Stimulated activated naive B cell treated with anti-CD40 and anti-IgM and Interleukin-4, amounts not matched to agents 10 μg/mL and 1 μg/mL and 100 μg/mL, for 72 hours (primary cell): ENCODE results near the gene IMMT.
"Not testable (repeated sequence)": the region's sequence is repeated elsewhere in the genome, so short reads cannot be mapped to it uniquely, and the experiment has no call there.

Experiments used
- ATAC-seq, 2 donors: fragments of 150-1000 bp; cut with Tn5 transposase; replicated peaks; 2 replicates each; pipeline ENCODE4 v1.10.0; 2021; ENCODE audit warnings: moderate library complexity in 1 of 2
- DNase-seq: peaks from one replicate; pipeline ENCODE4 v3.0.0; 2021
- H3K27ac Mint-ChIP-seq: one replicate; pipeline ENCODE4 v1.8.0; 2022; ENCODE audit warnings: mild to moderate bottlenecking, mixed read lengths
- H3K27me3 Mint-ChIP-seq, 2 donors: one replicate each; pipeline ENCODE4 v1.8.0; 2022; ENCODE audit warnings: mixed read lengths in 2 of 2
- H3K36me3 Mint-ChIP-seq, 2 donors: one replicate each; pipeline ENCODE4 v1.8.0; 2022; ENCODE audit warnings: mixed read lengths in 2 of 2, mild to moderate bottlenecking in 1 of 2
- H3K4me1 Mint-ChIP-seq, 2 donors: one replicate each; pipeline ENCODE4 v1.8.0; 2022; ENCODE audit warnings: mixed read lengths in 2 of 2, mild to moderate bottlenecking in 1 of 2
- H3K4me3 Mint-ChIP-seq, 2 donors: one replicate each; pipeline ENCODE4 v1.8.0; 2022; ENCODE audit warnings: mild to moderate bottlenecking in 2 of 2, mixed read lengths in 2 of 2, moderate library complexity in 1 of 2
- H3K9me3 Mint-ChIP-seq, 2 donors: one replicate each; pipeline ENCODE4 v1.8.0; 2022; ENCODE audit warnings: mixed read lengths in 2 of 2, mild to moderate bottlenecking in 1 of 2

IMMT gene

DNA sequence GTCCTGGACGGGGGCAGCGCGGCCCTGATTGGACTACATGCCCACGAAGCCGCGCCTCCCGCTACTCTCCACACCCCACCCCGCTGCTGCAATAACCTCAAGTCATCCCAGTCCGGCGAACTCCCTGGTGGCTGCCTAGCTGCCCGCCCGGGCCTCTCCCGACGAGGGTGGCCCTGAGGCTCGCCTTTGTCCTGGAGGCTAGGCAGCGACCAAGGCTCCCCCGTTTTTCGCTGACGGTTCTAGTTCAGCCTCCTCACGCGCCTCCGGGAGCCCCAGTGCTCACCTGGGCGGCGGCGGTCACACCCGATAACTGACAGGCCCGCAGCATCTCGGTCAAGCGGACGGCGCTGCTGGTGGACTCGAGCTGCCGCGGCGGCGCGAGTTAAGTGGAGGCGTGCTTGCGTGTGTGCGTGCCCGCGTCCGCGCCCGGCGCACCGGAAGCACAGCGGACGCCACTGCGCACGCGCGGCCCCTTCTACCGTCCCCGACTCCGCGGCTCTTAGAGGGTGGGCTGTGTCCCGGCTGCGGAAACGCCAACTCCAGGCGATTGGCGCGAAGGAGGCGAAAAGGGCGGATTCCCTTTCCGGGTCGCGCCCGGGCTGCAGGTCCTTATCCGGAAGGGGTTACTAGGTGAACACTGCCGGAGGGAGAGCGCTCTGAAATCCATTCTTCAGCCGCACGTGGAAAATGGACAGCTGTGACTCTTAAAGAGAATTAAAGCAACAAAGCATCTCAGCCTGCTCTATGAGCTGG, at the start of gene IMMT:
IMMT (minus strand) TSS at position 408 of the 753 bp plus-strand sequence; CDS start at position 328, 80 bp downstream.
- peak; percentile 91 to 93 for ATAC-seq

DNA sequence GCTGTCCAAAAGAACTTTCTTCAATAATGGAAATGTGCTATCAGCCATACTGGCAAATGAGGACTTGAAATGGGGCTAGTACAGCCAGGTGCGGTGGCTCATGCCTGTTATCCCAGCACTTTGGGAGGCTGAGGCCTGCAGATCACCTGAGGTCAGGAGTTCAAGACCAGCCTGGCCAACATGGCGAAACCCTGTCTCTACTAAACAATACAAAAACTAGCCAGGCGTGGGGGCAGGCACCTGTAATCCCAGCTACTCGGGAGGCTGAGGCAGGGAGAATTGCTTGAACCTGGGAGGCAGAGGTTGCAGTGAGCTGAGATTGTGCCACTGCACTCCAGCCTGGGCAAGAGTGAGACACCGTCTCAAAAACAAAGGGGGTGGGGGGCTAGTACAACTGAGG, 49.5 kb upstream of the IMMT start:
- H3K27me3 Mint-ChIP-seq, ATAC-seq, H3K4me3 Mint-ChIP-seq, H3K9me3 Mint-ChIP-seq, H3K27ac Mint-ChIP-seq, H3K36me3 Mint-ChIP-seq, DNase-seq: not testable (repeated sequence)
- H3K4me1 Mint-ChIP-seq: peaks cover 41 to 51% of the 10 kb centered on the region in 2 donors

More for the DNA sequence above, at the start of gene IMMT:
- Mint-ChIP-seq H3K27ac (peak within 1 kb of the TSS; percentile 99), H3K27me3 (no peaks in the 10 kb centered on the region), H3K4me3 (peak within 1 kb of the TSS; percentile 95 to 98), H3K9me3 (no peaks in the 10 kb centered on the region), H3K36me3 (peaks cover 13 to 29% of the 10 kb centered on the region in 2 donors), H3K4me1 (peaks cover 24 to 47% of the 10 kb centered on the region in 2 donors)
- DNase-seq: peak; percentile 91

DNA sequence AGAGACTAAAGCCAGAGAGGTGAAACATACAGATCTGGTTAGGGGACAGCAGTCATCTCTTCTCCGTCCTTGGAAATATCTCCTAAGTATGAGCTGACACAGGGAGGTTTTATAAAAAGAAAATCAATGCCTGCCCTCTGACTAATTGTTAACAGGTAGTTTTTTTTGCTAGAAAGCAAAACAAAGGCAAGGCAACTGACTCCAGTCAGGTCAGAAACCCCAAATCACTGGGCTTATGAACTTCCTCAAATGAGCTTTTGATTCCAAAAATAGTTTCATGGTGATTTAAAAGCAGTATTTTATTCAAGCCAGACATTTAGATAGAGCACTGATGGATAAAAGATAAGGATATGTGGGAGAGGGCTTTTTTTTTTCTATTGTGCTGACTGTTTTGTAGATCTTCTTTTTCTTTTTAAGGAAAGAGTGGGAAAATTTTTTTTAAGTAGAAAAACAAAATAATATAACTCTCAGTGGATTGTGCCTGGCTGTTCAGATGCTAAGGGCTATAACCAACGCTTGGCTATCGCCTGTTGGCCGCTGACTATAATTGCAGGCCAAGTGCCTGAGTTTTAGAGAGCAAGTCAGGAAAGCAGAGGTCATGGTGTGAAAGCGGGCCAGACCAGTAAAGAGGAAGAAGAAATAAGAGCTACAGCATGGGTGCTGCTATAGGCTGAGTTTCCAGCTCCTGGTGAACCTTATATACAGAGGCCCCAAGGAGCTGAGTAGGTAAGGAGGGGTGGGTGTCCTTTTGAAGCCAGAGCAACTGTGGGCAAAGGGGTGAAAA, 48.9 kb upstream of the IMMT start:
- no peak overlapping the region for H3K4me3 Mint-ChIP-seq
- DNase-seq: no peak
- no peaks in the 10 kb centered on the region for H3K27me3 Mint-ChIP-seq
- ATAC-seq: peak; percentile 75 to 81
- H3K9me3 Mint-ChIP-seq: no peaks in the 10 kb centered on the region
- H3K27ac Mint-ChIP-seq: no peak overlapping the region
- peaks cover 40 to 56% of the 10 kb centered on the region in 2 donors for H3K4me1 Mint-ChIP-seq
- H3K36me3 Mint-ChIP-seq: no peaks in the 10 kb centered on the region

DNA sequence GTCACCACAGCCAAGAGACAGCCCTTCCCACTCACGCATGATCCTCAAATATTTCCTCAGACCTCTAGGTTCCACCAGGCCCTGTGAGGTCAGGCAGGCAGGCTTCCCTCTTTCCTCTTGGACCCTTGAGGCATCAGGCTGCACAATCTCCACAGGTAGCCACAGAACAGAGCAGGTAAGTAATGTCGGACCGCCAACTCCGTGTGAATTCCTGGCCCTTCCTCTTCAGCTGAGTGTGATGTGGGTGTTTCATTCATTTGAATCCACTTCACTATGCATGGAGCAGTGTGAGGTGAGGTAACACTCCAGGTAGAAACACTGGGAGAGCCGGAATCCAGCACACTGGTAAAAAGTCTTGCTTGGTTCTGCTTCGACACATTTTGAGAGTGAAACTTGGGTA, 48.0 kb upstream of the IMMT start:
- no peaks in the 10 kb centered on the region for H3K9me3 Mint-ChIP-seq
- peaks cover 0 to 4% of the 10 kb centered on the region in 2 donors for H3K27me3 Mint-ChIP-seq
- no peak overlapping the region for H3K27ac Mint-ChIP-seq
- ATAC-seq: no peak
- H3K4me3 Mint-ChIP-seq: no peak overlapping the region
- no peaks in the 10 kb centered on the region for H3K36me3 Mint-ChIP-seq
- DNase-seq: no peak
- H3K4me1 Mint-ChIP-seq: peaks cover 45 to 65% of the 10 kb centered on the region in 2 donors

DNA sequence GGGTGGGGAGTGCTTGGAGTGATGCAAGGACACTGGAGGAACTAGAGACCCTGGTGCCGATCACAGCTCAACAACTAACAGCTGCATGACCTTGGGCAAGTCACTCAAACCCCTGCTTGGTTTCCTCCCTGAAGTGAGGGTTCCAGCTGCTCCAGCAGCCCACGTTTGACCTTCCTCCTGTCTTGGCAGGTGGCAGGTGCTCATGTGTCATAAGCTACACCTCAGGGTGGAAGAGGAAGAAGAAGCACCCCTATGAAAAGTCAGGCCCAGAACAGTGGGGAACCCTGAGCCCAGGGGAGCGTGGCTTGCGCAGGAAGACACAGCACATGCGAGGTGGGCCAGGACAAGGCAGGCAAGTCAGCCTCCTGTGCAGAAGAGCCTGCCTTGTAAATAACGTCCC, 46.3 kb upstream of the IMMT start:
- DNase-seq: no peak
- no peak overlapping the region for H3K27ac Mint-ChIP-seq
- H3K4me3 Mint-ChIP-seq: no peak overlapping the region
- H3K36me3 Mint-ChIP-seq: no peaks in the 10 kb centered on the region
- peak in 1 of 2 donors; percentile 11 for ATAC-seq
- peaks cover 51 to 75% of the 10 kb centered on the region in 2 donors for H3K4me1 Mint-ChIP-seq
- H3K27me3 Mint-ChIP-seq: peaks cover 0 to 4% of the 10 kb centered on the region in 2 donors
- H3K9me3 Mint-ChIP-seq: no peaks in the 10 kb centered on the region

DNA sequence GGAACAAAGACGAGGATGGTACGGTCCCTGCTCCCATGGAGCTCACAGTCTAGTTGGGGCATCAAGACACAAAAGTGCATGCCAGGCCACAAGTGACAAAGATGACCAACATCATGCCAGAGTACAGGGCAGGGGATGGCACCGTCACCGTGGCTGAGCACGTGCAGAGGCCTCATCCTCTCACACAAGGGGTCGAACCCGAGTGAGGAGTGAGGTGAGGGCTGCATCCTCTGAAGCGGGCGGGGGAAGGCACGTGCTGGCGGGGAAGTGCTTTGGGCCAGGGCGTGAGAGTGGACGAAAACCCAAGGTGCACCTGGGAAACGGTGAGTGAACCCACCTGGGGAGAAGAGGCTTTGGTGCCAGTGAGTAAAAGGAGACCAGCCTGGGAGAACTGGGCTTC, 45.0 kb upstream of the IMMT start:
- Mint-ChIP-seq H3K27me3 (peaks cover 0 to 4% of the 10 kb centered on the region in 2 donors), H3K4me1 (peaks cover 51 to 75% of the 10 kb centered on the region in 2 donors), H3K36me3 (no peaks in the 10 kb centered on the region), H3K9me3 (no peaks in the 10 kb centered on the region), H3K4me3 (no peak overlapping the region), H3K27ac (peak overlapping the region; percentile 83)
- DNase-seq (no peak), ATAC-seq (no peak)

DNA sequence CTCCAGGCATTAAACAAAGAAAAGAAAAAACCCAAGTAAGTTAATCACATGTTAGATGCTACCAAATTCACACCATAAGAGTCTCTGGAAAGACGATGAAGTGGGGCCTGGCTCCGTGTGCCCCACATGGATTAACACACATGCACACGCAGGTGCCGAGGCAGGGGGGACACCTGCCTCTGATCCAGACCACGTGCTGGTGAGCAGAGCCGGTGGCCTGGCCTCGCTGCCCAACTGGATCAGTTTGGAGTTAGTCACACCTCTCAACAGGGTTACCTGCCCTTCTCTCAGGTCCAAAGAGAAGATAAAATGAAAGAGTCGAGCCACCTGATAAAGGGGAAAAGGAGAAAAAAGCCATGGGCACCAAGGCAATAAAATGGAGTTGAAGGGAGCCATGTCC, 44.5 kb upstream of the IMMT start:
- ATAC-seq: no peak
- DNase-seq: no peak
- Mint-ChIP-seq H3K27me3 (peaks cover 0 to 4% of the 10 kb centered on the region in 2 donors), H3K36me3 (no peaks in the 10 kb centered on the region), H3K9me3 (no peaks in the 10 kb centered on the region), H3K27ac (no peak overlapping the region), H3K4me3 (no peak overlapping the region), H3K4me1 (peaks cover 51 to 74% of the 10 kb centered on the region in 2 donors)

- Mint-ChIP-seq H3K36me3 (no peaks in the 10 kb centered on the region), H3K4me3 (no peak overlapping the region), H3K9me3 (no peaks in the 10 kb centered on the region), H3K4me1 (peaks cover 48 to 70% of the 10 kb centered on the region in 2 donors), H3K27ac (no peak overlapping the region), H3K27me3 (peaks cover 0 to 4% of the 10 kb centered on the region in 2 donors)
- no peak for DNase-seq
- ATAC-seq: no peak
These were observed 44.1 kb upstream of the IMMT start for GRCh38 chr2:86239326-86239725.

DNA sequence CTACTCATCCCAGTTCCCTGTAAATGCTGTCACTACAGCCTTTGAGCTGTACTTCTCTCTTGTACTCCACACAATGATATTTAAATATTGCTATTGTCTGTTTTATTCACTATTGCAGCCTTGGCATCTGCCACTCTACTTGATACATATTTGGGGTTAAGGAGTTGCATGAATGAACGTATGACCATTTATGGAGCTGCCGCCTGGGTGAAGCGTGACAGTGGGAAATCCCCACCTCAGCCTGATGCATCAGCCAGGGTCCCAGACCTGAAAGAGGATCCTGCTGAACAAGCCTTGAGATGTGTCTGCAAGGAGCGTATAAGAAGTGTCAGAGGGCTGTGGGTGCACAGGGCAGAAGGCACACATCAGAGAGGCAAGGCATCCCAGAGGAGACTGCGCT, 43.1 kb upstream of the IMMT start:
- DNase-seq: peak; percentile 78
- Mint-ChIP-seq H3K9me3 (no peaks in the 10 kb centered on the region), H3K4me3 (peak overlapping the region; percentile 21 to 22), H3K4me1 (peaks cover 42 to 60% of the 10 kb centered on the region in 2 donors), H3K36me3 (no peaks in the 10 kb centered on the region), H3K27me3 (peaks cover 3 to 4% of the 10 kb centered on the region in 2 donors), H3K27ac (peak overlapping the region; percentile 57)
- ATAC-seq: peak; percentile 97 to 98

DNA sequence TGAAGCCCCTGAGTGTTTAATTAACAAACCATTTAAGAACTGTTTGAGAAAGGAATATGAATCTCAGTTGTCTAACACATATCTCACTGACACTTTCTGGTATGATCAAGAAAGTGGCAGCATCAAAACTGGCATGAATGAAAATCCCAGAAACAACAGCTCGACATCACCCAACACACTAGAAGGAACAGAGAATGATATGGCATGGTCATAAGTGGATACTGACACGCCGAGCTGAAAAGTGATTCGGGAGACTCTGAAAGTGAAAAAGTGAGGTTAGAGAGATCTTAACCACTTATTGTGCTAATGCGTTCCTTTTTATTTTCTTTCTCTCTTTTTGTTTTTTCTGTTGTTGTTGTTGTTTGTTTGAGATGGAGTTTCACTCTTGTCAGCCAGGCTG, 41.9 kb upstream of the IMMT start:
- Mint-ChIP-seq H3K4me1 (peaks cover 31 to 48% of the 10 kb centered on the region in 2 donors), H3K27me3 (peaks cover 4 to 5% of the 10 kb centered on the region in 2 donors), H3K9me3 (no peaks in the 10 kb centered on the region), H3K36me3 (no peaks in the 10 kb centered on the region), H3K27ac (no peak overlapping the region), H3K4me3 (no peak overlapping the region)
- DNase-seq (no peak), ATAC-seq (no peak)

DNA sequence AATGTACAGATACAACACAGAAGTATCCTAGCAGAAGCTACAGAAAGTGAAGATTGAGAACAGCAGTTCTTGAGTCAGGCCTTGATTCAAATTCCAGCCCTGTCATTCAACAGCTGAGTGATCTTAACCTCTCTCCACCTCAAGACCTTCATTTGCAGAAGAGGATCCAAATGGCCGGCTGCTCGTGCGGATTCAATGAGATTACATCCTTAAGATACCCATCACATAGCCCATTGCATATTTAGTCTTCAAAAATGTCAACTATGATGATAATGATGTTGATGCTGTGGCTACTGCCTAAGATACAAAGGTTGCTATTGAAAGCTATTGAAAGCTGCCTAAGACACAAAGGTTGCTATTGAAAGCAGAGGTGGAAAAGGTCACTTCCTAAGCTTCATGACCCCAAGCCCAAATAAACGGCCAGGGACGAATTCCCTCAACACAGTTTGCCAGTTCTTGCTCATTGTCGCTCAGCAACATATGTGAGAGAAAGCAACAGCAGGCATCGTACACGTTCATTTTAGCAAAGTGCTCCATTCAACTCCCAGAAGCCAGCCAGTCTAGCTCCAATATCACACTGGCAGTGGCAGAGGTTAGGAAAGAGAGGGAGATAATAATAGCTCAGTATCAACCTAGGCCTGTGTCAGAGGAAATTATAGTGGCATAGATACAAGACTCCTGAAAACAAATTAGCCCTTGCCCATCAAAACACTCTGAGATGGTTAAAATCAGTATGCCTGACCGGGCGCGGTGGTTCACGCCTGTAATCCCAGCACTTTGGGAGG, 40.1 kb upstream of the IMMT start:
- H3K9me3 Mint-ChIP-seq: no peaks in the 10 kb centered on the region
- no peak overlapping the region for H3K4me3 Mint-ChIP-seq
- H3K27me3 Mint-ChIP-seq: peaks cover 4 to 5% of the 10 kb centered on the region in 2 donors
- no peaks in the 10 kb centered on the region for H3K36me3 Mint-ChIP-seq
- no peak for ATAC-seq
- no peak for DNase-seq
- H3K4me1 Mint-ChIP-seq: peaks cover 19 to 35% of the 10 kb centered on the region in 2 donors
- H3K27ac Mint-ChIP-seq: no peak overlapping the region

- ATAC-seq: no peak
- no peaks in the 10 kb centered on the region for H3K9me3 Mint-ChIP-seq
These were observed 39.4 kb upstream of the IMMT start for GRCh38 chr2:86234563-86235131.

GRCh38 chr2:86233436-86233835, 38.2 kb upstream of the IMMT start:
- no peak overlapping the region for H3K27ac Mint-ChIP-seq
- no peak for DNase-seq
- no peak overlapping the region for H3K4me3 Mint-ChIP-seq
- no peak for ATAC-seq
- H3K4me1 Mint-ChIP-seq: peaks cover 18 to 34% of the 10 kb centered on the region in 2 donors
- no peaks in the 10 kb centered on the region for H3K36me3 Mint-ChIP-seq
- peaks cover 1 to 5% of the 10 kb centered on the region in 2 donors for H3K27me3 Mint-ChIP-seq
- H3K9me3 Mint-ChIP-seq: no peaks in the 10 kb centered on the region

More at GRCh38 chr2:86234563-86235131, 39.4 kb upstream of the IMMT start:
- DNase-seq: no peak
- Mint-ChIP-seq H3K27ac (peak overlapping the region; percentile 49), H3K27me3 (peaks cover 4 to 5% of the 10 kb centered on the region in 2 donors), H3K4me1 (peaks cover 13 to 34% of the 10 kb centered on the region in 2 donors), H3K36me3 (no peaks in the 10 kb centered on the region), H3K4me3 (no peak overlapping the region)

- peaks cover 0 to 5% of the 10 kb centered on the region in 2 donors for H3K27me3 Mint-ChIP-seq
- peaks cover 16 to 31% of the 10 kb centered on the region in 2 donors for H3K4me1 Mint-ChIP-seq
- DNase-seq: no peak
- no peak for ATAC-seq
- H3K36me3 Mint-ChIP-seq: no peaks in the 10 kb centered on the region
- no peak overlapping the region for H3K4me3 Mint-ChIP-seq
- H3K27ac Mint-ChIP-seq: no peak overlapping the region
- H3K9me3 Mint-ChIP-seq: no peaks in the 10 kb centered on the region
These were observed 37.6 kb upstream of the IMMT start for GRCh38 chr2:86232910-86233309.
